K562 treated with DMSO at 1 percent for 4 hours (cell line): ENCODE measurements around the gene ZP4. TPM values are rescaled to one million over a fixed set of nuclear protein-coding genes. Genes with fewer than 3 reads are reported as not detected.

ENCODE experiments used
- total RNA-seq: library from RNA; unstranded; fragments of 300-600 nt; gene quantifications from 2 replicates; pipeline ENCODE4 v1.2.3, GENCODE V29; 2022; ENCODE audit not compliant: insufficient read depth

The ZP4 gene
- not detected in 2 replicates for total RNA-seq

GRCh38 chr1:237890822-237891221, at the start of gene ZP4:
TSS of gene ZP4 (minus strand) at chr1:237890922. CDS start at chr1:237890635, 287 bp downstream.

